Activated CD4-positive, alpha-beta T cell treated with anti-CD3 and anti-CD28 coated beads for 24 hours (primary cell): ENCODE results near the gene PTPRCAP.
"Not testable (repeated sequence)": the region's sequence is repeated elsewhere in the genome, so short reads cannot be mapped to it uniquely, and the experiment has no call there.

Source experiments
- DNase-seq, 2 donors: peaks; one replicate each; pipeline ENCODE4 v3.0.0-alpha.2; 2020; ENCODE audit warnings: low read depth in 2 of 2

Gene PTPRCAP

GRCh38 chr11:67440229-67441097 is 3.0 kb upstream of the PTPRCAP start:
- DNase-seq, result no peak

- DNase-seq, result no peak
Measured at GRCh38 chr11:67439321-67440228, 2.1 kb upstream of the PTPRCAP start.

GRCh38 chr11:67438158-67438902 is 848 bp upstream of the PTPRCAP start:
- DNase-seq, result peak; percentile 61 to 78

GRCh38 chr11:67437809-67438157 is 301 bp upstream of the PTPRCAP start:
- no peak for DNase-seq

GRCh38 chr11:67436459-67437081 is 912 bp downstream of the PTPRCAP start:
- DNase-seq, result peak; percentile 71 to 79

GRCh38 chr11:67435727-67436458 is 1.6 kb downstream of the PTPRCAP start:
- DNase-seq, result no peak

GRCh38 chr11:67435031-67435726 is 2.3 kb downstream of the PTPRCAP start:
- DNase-seq, result no peak

GRCh38 chr11:67434395-67434881 is 3.0 kb downstream of the PTPRCAP start:
- no peak for DNase-seq

- DNase-seq, result no peak
Measured at GRCh38 chr11:67433536-67434394, 3.7 kb downstream of the PTPRCAP start.

GRCh38 chr11:67432655-67433349 is 4.7 kb downstream of the PTPRCAP start:
- DNase-seq, result no peak

- DNase-seq, result no peak
Measured at GRCh38 chr11:67431346-67432249, 5.9 kb downstream of the PTPRCAP start.

- no peak for DNase-seq
Measured at GRCh38 chr11:67429722-67430121, 7.8 kb downstream of the PTPRCAP start.

GRCh38 chr11:67429038-67429668 is 8.3 kb downstream of the PTPRCAP start:
- no peak for DNase-seq

GRCh38 chr11:67428052-67429001 is 9.2 kb downstream of the PTPRCAP start, which contains the start of gene RPS6KB2:
RPS6KB2 (plus strand) TSS chr11:67428494; CDS start chr11:67428546, 52 bp downstream.
- peak; percentile 99 to 100 for DNase-seq

GRCh38 chr11:67427364-67427859 is 10.1 kb downstream of the PTPRCAP start:
- DNase-seq, result not testable (repeated sequence)
